ENCODE measurements around the gene CARS1.

Gene CARS1

DNA sequence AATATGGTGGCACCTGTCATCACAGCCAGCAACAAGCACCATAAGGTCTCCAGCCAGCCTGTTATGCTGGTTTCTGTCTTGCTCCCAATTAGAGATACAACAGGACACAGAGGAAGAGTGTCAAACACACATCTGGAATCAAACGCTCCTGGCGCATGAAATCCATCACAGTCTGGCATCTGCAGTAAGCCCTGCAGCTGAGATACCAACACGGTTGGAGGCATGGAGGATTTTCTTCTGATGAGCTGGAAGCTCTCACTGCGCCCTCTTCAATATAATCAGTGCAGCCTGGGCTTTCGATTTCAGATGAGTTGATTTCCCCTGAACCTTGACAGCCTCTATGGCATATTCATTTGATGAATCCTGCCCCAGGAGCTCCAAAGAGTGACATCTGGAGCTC, 27.8 kb upstream of the CARS1 start:
- CTCF ChIA-PET, result interaction anchor here (1.0 to 1.6 kb wide), 2 partner anchors 48 to 109 kb away, joined by 3 to 8 read pairs; no protein-coding TSS in a partner anchor
- DNase-seq (ENCODE audit: extremely low spot score), result no peak
- TF ChIP-seq, protein P1, sequence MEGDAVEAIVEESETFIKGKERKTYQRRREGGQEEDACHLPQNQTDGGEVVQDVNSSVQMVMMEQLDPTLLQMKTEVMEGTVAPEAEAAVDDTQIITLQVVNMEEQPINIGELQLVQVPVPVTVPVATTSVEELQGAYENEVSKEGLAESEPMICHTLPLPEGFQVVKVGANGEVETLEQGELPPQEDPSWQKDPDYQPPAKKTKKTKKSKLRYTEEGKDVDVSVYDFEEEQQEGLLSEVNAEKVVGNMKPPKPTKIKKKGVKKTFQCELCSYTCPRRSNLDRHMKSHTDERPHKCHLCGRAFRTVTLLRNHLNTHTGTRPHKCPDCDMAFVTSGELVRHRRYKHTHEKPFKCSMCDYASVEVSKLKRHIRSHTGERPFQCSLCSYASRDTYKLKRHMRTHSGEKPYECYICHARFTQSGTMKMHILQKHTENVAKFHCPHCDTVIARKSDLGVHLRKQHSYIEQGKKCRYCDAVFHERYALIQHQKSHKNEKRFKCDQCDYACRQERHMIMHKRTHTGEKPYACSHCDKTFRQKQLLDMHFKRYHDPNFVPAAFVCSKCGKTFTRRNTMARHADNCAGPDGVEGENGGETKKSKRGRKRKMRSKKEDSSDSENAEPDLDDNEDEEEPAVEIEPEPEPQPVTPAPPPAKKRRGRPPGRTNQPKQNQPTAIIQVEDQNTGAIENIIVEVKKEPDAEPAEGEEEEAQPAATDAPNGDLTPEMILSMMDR (IDR thresholded peaks at IDR 0.05; ENCODE audit: control extremely low read depth, extremely low read depth, low read depth, missing control alignments), result no peak
- POLR2A ChIA-PET, result no interaction called here

DNA sequence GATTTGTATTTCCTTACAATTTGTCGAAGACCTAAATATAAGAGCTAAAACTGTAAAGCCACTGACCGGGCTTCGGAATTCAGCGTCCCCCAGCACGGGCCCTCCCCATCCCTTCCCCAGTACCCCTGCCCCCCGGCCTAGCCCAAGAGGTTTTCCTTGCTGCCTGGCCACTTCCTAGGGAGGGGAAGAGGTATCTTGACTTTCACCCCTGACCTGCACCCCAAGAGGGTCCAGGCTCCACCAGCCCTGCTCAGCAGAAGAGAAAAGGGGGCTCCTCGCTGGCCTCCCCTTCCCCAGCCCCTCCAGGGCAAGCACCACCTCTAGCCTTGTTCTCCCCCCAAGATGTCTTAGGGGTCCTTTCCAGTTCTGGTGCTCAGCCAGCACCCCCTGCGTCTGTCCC, 26.1 kb upstream of the CARS1 start:
- TF ChIP-seq, protein P1 (IDR thresholded peaks at IDR 0.05; ENCODE audit: control extremely low read depth, extremely low read depth, low read depth, missing control alignments), result no peak
- CTCF ChIA-PET, result interaction anchor here (1.0 to 1.5 kb wide), 2 partner anchors 8 to 46 kb away, joined by 3 to 4 read pairs; no protein-coding TSS in a partner anchor
- DNase-seq (ENCODE audit: extremely low spot score), result no peak
- POLR2A ChIA-PET, result no interaction called here

DNA sequence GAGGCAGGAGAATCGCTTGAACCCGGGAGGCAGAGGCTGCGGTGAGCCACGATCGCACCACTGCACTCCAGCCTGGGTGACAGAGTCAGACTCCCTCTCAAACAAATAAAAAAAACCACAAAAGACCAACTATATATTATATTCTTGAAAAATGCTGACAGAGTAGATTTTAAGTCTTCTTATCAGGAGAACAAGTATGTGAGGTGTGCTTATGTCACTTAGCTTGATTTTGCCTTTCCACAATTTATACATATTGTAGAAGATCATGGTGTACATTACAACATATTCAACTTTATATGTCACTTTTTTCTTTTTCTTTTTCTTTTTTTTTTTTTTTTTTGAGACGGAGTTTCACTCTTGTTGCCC, 24.1 kb upstream of the CARS1 start:
- POLR2A ChIA-PET, result interaction anchor here (0.6 kb wide), 1 partner anchor 1374 kb away, joined by 3 read pairs; no protein-coding TSS in a partner anchor
- CTCF ChIA-PET, result interaction anchor here (0.9 to 1.0 kb wide), 2 partner anchors 10 to 44 kb away, joined by 3 to 7 read pairs; no protein-coding TSS in a partner anchor
- TF ChIP-seq, protein P1 (IDR thresholded peaks at IDR 0.05; ENCODE audit: control extremely low read depth, extremely low read depth, low read depth, missing control alignments), result no peak
- DNase-seq (ENCODE audit: extremely low spot score), result no peak

DNA sequence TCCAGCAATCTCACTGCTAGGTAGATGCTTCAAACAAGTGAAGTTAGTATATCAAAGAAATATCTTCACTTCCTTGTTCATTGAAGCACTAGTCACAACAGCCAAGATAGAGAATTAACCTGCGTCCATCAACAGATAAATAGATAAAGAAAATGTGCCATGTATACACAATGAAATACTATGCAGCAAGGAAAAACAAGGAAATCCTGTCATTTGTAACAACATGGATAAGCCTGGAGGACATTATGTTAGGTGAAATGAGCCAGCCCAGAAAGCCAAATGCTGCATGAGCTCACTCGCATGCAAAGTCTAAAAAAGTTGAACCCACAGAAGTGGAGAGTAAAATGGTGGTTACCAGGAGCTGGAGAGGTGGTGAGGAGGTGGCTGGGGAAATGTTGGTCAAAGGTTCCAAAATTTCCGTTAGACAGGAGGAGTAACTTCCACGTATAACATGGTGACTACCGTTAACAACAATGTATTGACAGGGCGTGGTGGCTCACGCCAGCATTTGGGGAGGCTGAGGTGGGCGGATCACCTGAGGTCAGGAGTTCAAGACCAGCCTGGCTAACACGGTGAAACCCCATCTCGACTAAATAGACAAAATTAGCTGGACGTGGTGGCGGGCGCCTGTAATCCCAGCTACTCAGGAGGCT, 23.6 kb upstream of the CARS1 start:
- ChIA-PET CTCF (interaction anchor here (0.9 to 1.0 kb wide), 2 partner anchors 10 to 43 kb away, joined by 3 to 7 read pairs; no protein-coding TSS in a partner anchor), POLR2A (interaction anchor here (0.6 kb wide), 1 partner anchor 1374 kb away, joined by 3 read pairs; no protein-coding TSS in a partner anchor)
- TF ChIP-seq, protein P1 (IDR thresholded peaks at IDR 0.05; ENCODE audit: control extremely low read depth, extremely low read depth, low read depth, missing control alignments), result no peak
- DNase-seq (ENCODE audit: extremely low spot score), result no peak

DNA sequence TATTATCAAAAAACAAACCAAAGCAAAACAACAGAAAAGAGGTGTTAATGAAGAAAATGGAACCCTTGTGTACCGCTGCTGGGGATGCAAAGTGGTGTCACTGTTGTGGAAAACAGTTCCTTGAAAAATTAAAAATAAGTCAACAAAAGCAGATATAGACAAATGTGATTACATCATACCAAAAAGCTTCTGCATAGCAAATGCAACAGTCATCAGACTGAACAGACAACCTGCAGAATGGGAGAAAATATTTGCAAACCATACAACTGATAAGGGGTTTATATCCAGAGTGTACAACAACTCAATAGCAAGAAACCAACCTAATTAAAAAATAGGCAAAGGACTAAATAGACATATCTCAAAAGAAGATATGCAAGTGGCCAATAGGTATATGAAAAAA, 22.9 kb upstream of the CARS1 start:
- TF ChIP-seq, protein P1 (IDR thresholded peaks at IDR 0.05; ENCODE audit: control extremely low read depth, extremely low read depth, low read depth, missing control alignments), result no peak
- DNase-seq (ENCODE audit: extremely low spot score), result no peak
- CTCF ChIA-PET, result no interaction called here
- POLR2A ChIA-PET, result no interaction called here

DNA sequence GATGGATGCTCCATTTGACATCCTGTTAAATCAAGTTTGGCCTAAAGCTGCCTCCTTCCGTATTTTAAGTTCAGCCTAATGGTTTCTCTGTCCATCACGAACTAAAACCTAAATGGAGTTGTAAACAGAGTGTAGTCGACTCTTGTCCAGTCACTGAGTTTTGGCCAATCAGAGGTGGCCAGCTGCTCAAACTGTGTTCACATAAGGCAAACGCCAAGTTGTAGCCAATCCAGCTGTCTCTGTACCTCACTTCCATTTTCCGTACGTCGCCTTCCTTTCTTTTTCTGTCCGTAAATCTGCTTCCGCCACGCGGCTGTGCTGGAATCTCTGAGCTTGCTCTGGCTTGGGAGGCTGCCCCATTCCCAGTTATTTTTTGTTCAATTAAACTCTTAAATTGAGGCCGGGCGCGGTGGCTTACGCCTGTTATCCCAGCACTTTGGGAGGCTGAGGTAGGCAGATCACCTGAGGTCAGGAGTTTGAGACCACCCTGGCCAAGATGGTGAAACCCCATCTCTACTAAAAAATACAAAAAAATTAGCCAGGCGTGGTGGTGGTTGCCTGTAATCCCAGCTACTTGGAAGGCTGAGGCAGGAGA, 20.7 kb upstream of the CARS1 start:
- DNase-seq (ENCODE audit: extremely low spot score), result no peak
- ChIA-PET POLR2A (no interaction called here), CTCF (interaction anchor here (1.3 to 1.4 kb wide), 2 partner anchors 10 to 13 kb away, joined by 4 to 8 read pairs; no protein-coding TSS in a partner anchor)
- TF ChIP-seq, protein P1 (IDR thresholded peaks at IDR 0.05; ENCODE audit: control extremely low read depth, extremely low read depth, low read depth, missing control alignments), result no peak

Measured in GM10248 (cell line).